Left lung (tissue), 10 donors: ENCODE measurements around the gene CCDC30. TPM values are rescaled to one million over a fixed set of nuclear protein-coding genes. Genes with fewer than 3 reads are reported as not detected.
"Not testable (repeated sequence)": the region's sequence is repeated elsewhere in the genome, so short reads cannot be mapped to it uniquely, and the experiment has no call there.

Experiments used
- ATAC-seq: fragments of 200-7000 bp; cut with Tn5 transposase; one replicate; pipeline ENCODE4 v1.9.1; 2020; ENCODE audit warnings: moderate library complexity
- DNase-seq, 4 donors: peaks; one replicate each; pipeline ENCODE4 v3.0.0-alpha.2; 2013 to 2020
- H3K27ac ChIP-seq, 2 donors: fragments of 200-600 bp; sonication (generic) in 1 of 2; one replicate each; pipeline versions ENCODE4 v1.5.0 to v1.8.0; 2020 to 2021
- H3K27me3 ChIP-seq, 2 donors: fragments of 200-600 bp; sonication (generic) in 1 of 2; one replicate each; pipeline versions ENCODE4 v1.5.0 to v1.8.0; 2020 to 2021
- H3K36me3 ChIP-seq, 2 donors: fragments of 200-600 bp; sonication (generic) in 1 of 2; one replicate each; pipeline versions ENCODE4 v1.5.0 to v1.8.0; 2020 to 2021
- H3K4me1 ChIP-seq, 2 donors: fragments of 200-600 bp; one replicate each; pipeline ENCODE4 v1.8.0; 2021
- H3K4me3 ChIP-seq, 2 donors: fragments of 200-600 bp; sonication (generic) in 1 of 2; one replicate each; pipeline versions ENCODE4 v1.5.0 to v1.8.0; 2020 to 2021; ENCODE audit warnings: mild to moderate bottlenecking in 1 of 2
- H3K9me3 ChIP-seq, 2 donors: fragments of 200-600 bp; sonication (generic) in 1 of 2; one replicate each; pipeline versions ENCODE4 v1.5.0 to v1.8.0; 2020 to 2021
- CTCF ChIP-seq, 2 donors: fragments of 200-600 bp; sonication (generic) in 1 of 2; IDR thresholded peaks; one replicate each; pipeline versions ENCODE4 v1.5.0 to v1.8.0; 2021; ENCODE audit warnings: antibody characterized with exemption in 2 of 2
- intact Hi-C, 2 donors: fragments of 100-400 bp; cut with DNase I; formaldehyde crosslinking; loops; one replicate each; pipeline versions ENCODE4 v1.11.2 to v1.14.2; 2022
- polyA plus RNA-seq, 6 donors: library from polyadenylated mRNA; unstranded; fragments of 120-200 nt; gene quantifications; one replicate each; pipeline ENCODE4 v1.2.1, GENCODE V29; 2013; ENCODE audit not compliant: insufficient read length in 6 of 6
- total RNA-seq, 2 donors: library from RNA; stranded (reverse); fragmentation: NEBNext Ultra II Directional; extraction: Animal tissue kit (Norgen Biotek cat#: 25700); gene quantifications; one replicate each; pipeline ENCODE4 v1.2.1, GENCODE V29; 2021
- donor health status: DM: no; HTN: yes; CAD: no.
- donor health status: DM: no; HTN: no; CAD: no.

CCDC30 gene
- total and polyA plus RNA-seq, 8 donors: 4.5 to 16.2 (median 12.3) TPM

GRCh38 chr1:42476605-42477004 lies 13.5 kb downstream of the CCDC30 start:
- Histone ChIP-seq H3K36me3 (peaks cover 0 to 5% of the 10 kb centered on the region in 2 donors), H3K27me3 (no peaks in the 10 kb centered on the region), H3K27ac (no peak overlapping the region), H3K4me1 (no peaks in the 10 kb centered on the region), H3K4me3 (no peak overlapping the region), H3K9me3 (no peaks in the 10 kb centered on the region)
- no peak for ATAC-seq
- DNase-seq: no peak
- intact Hi-C loops: no loop called here
- TF ChIP-seq CTCF (IDR thresholded peaks at IDR 0.05): no peak

- H3K4me3 ChIP-seq, H3K9me3 ChIP-seq, H3K4me1 ChIP-seq, intact Hi-C loops, H3K27me3 ChIP-seq, H3K27ac ChIP-seq, H3K36me3 ChIP-seq, ATAC-seq, DNase-seq: not testable (repeated sequence)
These were observed 14.3 kb downstream of the CCDC30 start for GRCh38 chr1:42477354-42477753.

- peaks cover 0 to 7% of the 10 kb centered on the region in 2 donors for H3K36me3 ChIP-seq
- intact Hi-C loops: no loop called here
- no peaks in the 10 kb centered on the region for H3K4me1 ChIP-seq
- H3K9me3 ChIP-seq: no peaks in the 10 kb centered on the region
- DNase-seq (no peak), ATAC-seq (no peak)
- no peak overlapping the region for H3K27ac ChIP-seq
- no peak overlapping the region for H3K4me3 ChIP-seq
- TF ChIP-seq CTCF (IDR thresholded peaks at IDR 0.05): no peak
- no peaks in the 10 kb centered on the region for H3K27me3 ChIP-seq
These were observed 14.7 kb downstream of the CCDC30 start for GRCh38 chr1:42477775-42478174.

- Histone ChIP-seq H3K9me3 (no peaks in the 10 kb centered on the region), H3K4me1 (no peaks in the 10 kb centered on the region), H3K27me3 (no peaks in the 10 kb centered on the region), H3K4me3 (no peak overlapping the region), H3K36me3 (peaks cover 0 to 13% of the 10 kb centered on the region in 2 donors), H3K27ac (no peak overlapping the region)
- ATAC-seq (no peak), DNase-seq (no peak)
- TF ChIP-seq CTCF (IDR thresholded peaks at IDR 0.05): no peak
- intact Hi-C loops: no loop called here
These were observed 16.5 kb downstream of the CCDC30 start for GRCh38 chr1:42479621-42480020.

GRCh38 chr1:42480921-42481320 lies 17.8 kb downstream of the CCDC30 start:
- DNase-seq: no peak
- no peak for TF ChIP-seq CTCF (IDR thresholded peaks at IDR 0.05)

GRCh38 chr1:42482635-42483153 lies 19.6 kb downstream of the CCDC30 start:
- intact Hi-C loops: no loop called here
- Histone ChIP-seq H3K27me3 (no peaks in the 10 kb centered on the region), H3K4me3 (no peak overlapping the region), H3K9me3 (no peaks in the 10 kb centered on the region), H3K27ac (no peak overlapping the region), H3K36me3 (peaks cover 0 to 13% of the 10 kb centered on the region in 2 donors), H3K4me1 (no peaks in the 10 kb centered on the region)
- no peak for TF ChIP-seq CTCF (IDR thresholded peaks at IDR 0.05)
- ATAC-seq: no peak
- DNase-seq: no peak

More at GRCh38 chr1:42480921-42481320, 17.8 kb downstream of the CCDC30 start:
- Histone ChIP-seq H3K9me3 (no peaks in the 10 kb centered on the region), H3K27me3 (no peaks in the 10 kb centered on the region), H3K36me3 (peaks cover 0 to 13% of the 10 kb centered on the region in 2 donors), H3K4me3 (no peak overlapping the region), H3K4me1 (no peaks in the 10 kb centered on the region), H3K27ac (no peak overlapping the region)
- intact Hi-C loops: no loop called here
- ATAC-seq: no peak
